GM23338 (cell line): ENCODE results near the gene OTOR. TPM values are rescaled to one million over a fixed set of nuclear protein-coding genes. Genes with fewer than 3 reads are reported as not detected.
A peak's percentile ranks its signal among the peaks of the same experiment; 100 is the strongest.

Experiments
- ATAC-seq: fragments of 200-7000 bp; cut with Tn5 transposase; 3 replicates; pipeline ENCODE4 v1.9.1; 2020
- DNase-seq: peaks from one replicate; pipeline ENCODE4 v3.0.0-alpha.2; 2015; ENCODE audit warnings: low spot score
- H2AFZ ChIP-seq: fragments of 200-600 bp; sonication (generic); 2 replicates; pipeline ENCODE4 v1.8.0; 2016; ENCODE audit warnings: antibody characterized with exemption, mild to moderate bottlenecking, moderate library complexity
- H3F3A ChIP-seq: fragments of 200-600 bp; sonication (generic); replicated peaks from 2 replicates; pipeline ENCODE4 v1.8.0; 2017; ENCODE audit warnings: antibody characterized with exemption, mixed run types, low read depth
- H3K27ac ChIP-seq: fragments of 200-600 bp; sonication (generic); 2 replicates; pipeline ENCODE4 v1.6.1; 2016; ENCODE audit warnings: low read depth
- H3K27me3 ChIP-seq: fragments of 200-600 bp; sonication (generic); 2 replicates; pipeline ENCODE4 v1.8.0; 2016; ENCODE audit warnings: mild to moderate bottlenecking, mixed run types, moderate library complexity; ENCODE audit not compliant: insufficient read depth
- H3K36me3 ChIP-seq: fragments of 200-600 bp; sonication (generic); 2 replicates; pipeline ENCODE4 v1.8.0; 2016; ENCODE audit warnings: mild to moderate bottlenecking; ENCODE audit not compliant: insufficient read depth
- H3K4me1 ChIP-seq: fragments of 200-600 bp; sonication (generic); 2 replicates; pipeline ENCODE4 v1.8.0; 2016; ENCODE audit warnings: mild to moderate bottlenecking, moderate library complexity; ENCODE audit not compliant: insufficient read depth
- H3K4me2 ChIP-seq: fragments of 200-600 bp; sonication (generic); 2 replicates; pipeline ENCODE4 v1.7.1; 2017; ENCODE audit warnings: mixed run types
- H3K4me3 ChIP-seq: fragments of 200-600 bp; sonication (generic); 2 replicates; pipeline ENCODE4 v1.6.1; 2016; ENCODE audit warnings: mixed run types
- H3K79me2 ChIP-seq: fragments of 200-600 bp; sonication (generic); replicated peaks from 2 replicates; pipeline ENCODE4 v1.8.0; 2017; ENCODE audit warnings: mild to moderate bottlenecking; ENCODE audit not compliant: insufficient read depth
- H3K9me2 ChIP-seq: fragments of 200-600 bp; sonication (generic); 2 replicates; pipeline ENCODE4 v1.8.0; 2017; ENCODE audit not compliant: insufficient read depth
- H4K20me1 ChIP-seq: fragments of 200-600 bp; sonication (generic); replicated peaks from 2 replicates; pipeline ENCODE4 v1.8.0; 2017; ENCODE audit warnings: mild to moderate bottlenecking; ENCODE audit not compliant: insufficient read depth
- H3K27ac Mint-ChIP-seq: 2 replicates; pipeline ENCODE4 v1.8.0; 2020; ENCODE audit warnings: inconsistent platforms, mild to moderate bottlenecking, moderate library complexity, mixed read lengths
- H3K27me3 Mint-ChIP-seq: 3 replicates; pipeline ENCODE4 v1.8.0; 2022; ENCODE audit warnings: low read depth, mild to moderate bottlenecking, moderate library complexity, mixed read lengths, inconsistent platforms; ENCODE audit not compliant: insufficient read depth, poor library complexity
- H3K36me3 Mint-ChIP-seq: 3 replicates; pipeline ENCODE4 v1.8.0; 2021; ENCODE audit warnings: low read depth, mild to moderate bottlenecking, inconsistent platforms, moderate library complexity, mixed read lengths
- H3K4me1 Mint-ChIP-seq: 3 replicates; pipeline ENCODE4 v1.8.0; 2020; ENCODE audit warnings: mild to moderate bottlenecking, inconsistent platforms, mixed read lengths
- H3K4me3 Mint-ChIP-seq: 3 replicates; pipeline ENCODE4 v1.8.0; 2021; ENCODE audit warnings: moderate library complexity, mild to moderate bottlenecking, inconsistent platforms, mixed read lengths
- H3K9me3 Mint-ChIP-seq: 3 replicates; pipeline ENCODE4 v1.8.0; 2020; ENCODE audit warnings: moderate library complexity, mild to moderate bottlenecking, inconsistent platforms, mixed read lengths
- JUNB ChIP-seq: IDR thresholded peaks from one replicate; pipeline ENCODE4 v1.6.1; 2016; ENCODE audit warnings: antibody characterized with exemption; ENCODE audit not compliant: unreplicated experiment
- ZNF331 ChIP-seq: fragments of 250-450 bp; sonication (Bioruptor Pico); IDR thresholded peaks from 2 replicates; pipeline ENCODE4 v1.5.0; 2020; ENCODE audit warnings: low read depth, mild to moderate bottlenecking, moderate library complexity
- polyA plus RNA-seq: library from polyadenylated mRNA; unstranded; fragments of >200 nt; fragmentation: Nextera tagmentation; extraction: Ambion mirVana; gene quantifications from 2 replicates; pipeline ENCODE4 v1.2.1, GENCODE V29; 2016
- total RNA-seq: library from RNA; depleted of rRNA; stranded (reverse); fragments of >200 nt; shearing (Covaris generic); gene quantifications from 2 replicates; pipeline ENCODE4 v1.2.3, GENCODE V29; 2014
- TF ChIP-seq, protein P1 (sequence below): fragments of 250-450 bp; sonication (Bioruptor Pico); IDR thresholded peaks from 2 replicates; pipeline ENCODE4 v1.5.0; 2020; ENCODE audit warnings: mild to moderate bottlenecking, moderate library complexity
- TF ChIP-seq, protein P2 (sequence below): IDR thresholded peaks from 2 replicates; pipeline ENCODE4 v1.6.1; 2016; ENCODE audit warnings: antibody characterized with exemption
- TF ChIP-seq, protein P3 (sequence below), 2 experiments: fragments of 200-600 bp in 1 of 2; sonication (generic) in 1 of 2; conservative IDR thresholded peaks; 2 replicates each; pipeline versions ENCODE4 v1.5.1 to v1.6.1; 2016 to 2017; ENCODE audit warnings: antibody characterized with exemption in 2 of 2, low read depth in 2 of 2, mild to moderate bottlenecking in 2 of 2, moderate library complexity in 1 of 2

The OTOR gene
- total and polyA plus RNA-seq, 2 experiments from 2014 or later: not detected

DNA sequence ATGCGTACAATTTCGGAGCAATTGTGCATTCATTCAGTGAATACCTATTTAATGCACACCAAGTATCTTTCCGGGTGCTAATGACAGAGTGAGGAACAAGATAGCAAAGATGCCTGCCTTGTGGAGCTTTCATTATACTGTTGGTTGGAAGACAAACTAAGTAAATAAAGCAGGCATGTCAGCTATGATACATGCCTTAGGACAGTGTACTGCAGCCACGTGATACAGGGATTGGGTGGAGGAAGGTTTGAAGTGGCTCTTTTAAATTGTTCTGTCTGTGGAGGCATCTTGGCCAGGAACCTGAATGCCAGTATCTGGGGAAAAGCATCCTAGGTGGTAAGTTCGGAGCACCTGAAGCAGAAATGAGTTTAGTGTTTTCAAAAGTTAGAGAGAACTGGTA lies 3.0 kb upstream of the OTOR start (continued):
- TF ChIP-seq, protein P1, sequence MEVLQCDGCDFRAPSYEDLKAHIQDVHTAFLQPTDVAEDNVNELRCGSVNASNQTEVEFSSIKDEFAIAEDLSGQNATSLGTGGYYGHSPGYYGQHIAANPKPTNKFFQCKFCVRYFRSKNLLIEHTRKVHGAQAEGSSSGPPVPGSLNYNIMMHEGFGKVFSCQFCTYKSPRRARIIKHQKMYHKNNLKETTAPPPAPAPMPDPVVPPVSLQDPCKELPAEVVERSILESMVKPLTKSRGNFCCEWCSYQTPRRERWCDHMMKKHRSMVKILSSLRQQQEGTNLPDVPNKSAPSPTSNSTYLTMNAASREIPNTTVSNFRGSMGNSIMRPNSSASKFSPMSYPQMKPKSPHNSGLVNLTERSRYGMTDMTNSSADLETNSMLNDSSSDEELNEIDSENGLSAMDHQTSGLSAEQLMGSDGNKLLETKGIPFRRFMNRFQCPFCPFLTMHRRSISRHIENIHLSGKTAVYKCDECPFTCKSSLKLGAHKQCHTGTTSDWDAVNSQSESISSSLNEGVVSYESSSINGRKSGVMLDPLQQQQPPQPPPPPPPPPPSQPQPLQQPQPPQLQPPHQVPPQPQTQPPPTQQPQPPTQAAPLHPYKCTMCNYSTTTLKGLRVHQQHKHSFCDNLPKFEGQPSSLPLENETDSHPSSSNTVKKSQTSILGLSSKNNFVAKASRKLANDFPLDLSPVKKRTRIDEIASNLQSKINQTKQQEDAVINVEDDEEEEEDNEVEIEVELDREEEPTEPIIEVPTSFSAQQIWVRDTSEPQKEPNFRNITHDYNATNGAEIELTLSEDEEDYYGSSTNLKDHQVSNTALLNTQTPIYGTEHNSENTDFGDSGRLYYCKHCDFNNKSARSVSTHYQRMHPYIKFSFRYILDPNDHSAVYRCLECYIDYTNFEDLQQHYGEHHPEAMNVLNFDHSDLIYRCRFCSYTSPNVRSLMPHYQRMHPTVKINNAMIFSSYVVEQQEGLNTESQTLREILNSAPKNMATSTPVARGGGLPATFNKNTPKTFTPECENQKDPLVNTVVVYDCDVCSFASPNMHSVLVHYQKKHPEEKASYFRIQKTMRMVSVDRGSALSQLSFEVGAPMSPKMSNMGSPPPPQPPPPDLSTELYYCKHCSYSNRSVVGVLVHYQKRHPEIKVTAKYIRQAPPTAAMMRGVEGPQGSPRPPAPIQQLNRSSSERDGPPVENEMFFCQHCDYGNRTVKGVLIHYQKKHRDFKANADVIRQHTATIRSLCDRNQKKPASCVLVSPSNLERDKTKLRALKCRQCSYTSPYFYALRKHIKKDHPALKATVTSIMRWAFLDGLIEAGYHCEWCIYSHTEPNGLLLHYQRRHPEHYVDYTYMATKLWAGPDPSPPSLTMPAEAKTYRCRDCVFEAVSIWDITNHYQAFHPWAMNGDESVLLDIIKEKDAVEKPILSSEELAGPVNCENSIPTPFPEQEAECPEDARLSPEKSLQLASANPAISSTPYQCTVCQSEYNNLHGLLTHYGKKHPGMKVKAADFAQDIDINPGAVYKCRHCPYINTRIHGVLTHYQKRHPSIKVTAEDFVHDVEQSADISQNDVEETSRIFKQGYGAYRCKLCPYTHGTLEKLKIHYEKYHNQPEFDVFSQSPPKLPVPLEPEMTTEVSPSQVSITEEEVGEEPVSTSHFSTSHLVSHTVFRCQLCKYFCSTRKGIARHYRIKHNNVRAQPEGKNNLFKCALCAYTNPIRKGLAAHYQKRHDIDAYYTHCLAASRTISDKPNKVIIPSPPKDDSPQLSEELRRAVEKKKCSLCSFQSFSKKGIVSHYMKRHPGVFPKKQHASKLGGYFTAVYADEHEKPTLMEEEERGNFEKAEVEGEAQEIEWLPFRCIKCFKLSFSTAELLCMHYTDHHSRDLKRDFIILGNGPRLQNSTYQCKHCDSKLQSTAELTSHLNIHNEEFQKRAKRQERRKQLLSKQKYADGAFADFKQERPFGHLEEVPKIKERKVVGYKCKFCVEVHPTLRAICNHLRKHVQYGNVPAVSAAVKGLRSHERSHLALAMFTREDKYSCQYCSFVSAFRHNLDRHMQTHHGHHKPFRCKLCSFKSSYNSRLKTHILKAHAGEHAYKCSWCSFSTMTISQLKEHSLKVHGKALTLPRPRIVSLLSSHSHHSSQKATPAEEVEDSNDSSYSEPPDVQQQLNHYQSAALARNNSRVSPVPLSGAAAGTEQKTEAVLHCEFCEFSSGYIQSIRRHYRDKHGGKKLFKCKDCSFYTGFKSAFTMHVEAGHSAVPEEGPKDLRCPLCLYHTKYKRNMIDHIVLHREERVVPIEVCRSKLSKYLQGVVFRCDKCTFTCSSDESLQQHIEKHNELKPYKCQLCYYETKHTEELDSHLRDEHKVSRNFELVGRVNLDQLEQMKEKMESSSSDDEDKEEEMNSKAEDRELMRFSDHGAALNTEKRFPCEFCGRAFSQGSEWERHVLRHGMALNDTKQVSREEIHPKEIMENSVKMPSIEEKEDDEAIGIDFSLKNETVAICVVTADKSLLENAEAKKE: no peak
- TF ChIP-seq ZNF331 (CRISPR knock-in tag): no peak
- TF ChIP-seq, protein P2, sequence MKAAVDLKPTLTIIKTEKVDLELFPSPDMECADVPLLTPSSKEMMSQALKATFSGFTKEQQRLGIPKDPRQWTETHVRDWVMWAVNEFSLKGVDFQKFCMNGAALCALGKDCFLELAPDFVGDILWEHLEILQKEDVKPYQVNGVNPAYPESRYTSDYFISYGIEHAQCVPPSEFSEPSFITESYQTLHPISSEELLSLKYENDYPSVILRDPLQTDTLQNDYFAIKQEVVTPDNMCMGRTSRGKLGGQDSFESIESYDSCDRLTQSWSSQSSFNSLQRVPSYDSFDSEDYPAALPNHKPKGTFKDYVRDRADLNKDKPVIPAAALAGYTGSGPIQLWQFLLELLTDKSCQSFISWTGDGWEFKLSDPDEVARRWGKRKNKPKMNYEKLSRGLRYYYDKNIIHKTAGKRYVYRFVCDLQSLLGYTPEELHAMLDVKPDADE: no peak

- Mint-ChIP-seq H3K36me3 (no peaks in the 10 kb centered on the region), H3K4me1 (peaks cover 15% of the 10 kb centered on the region), H3K27me3 (peaks cover 2% of the 10 kb centered on the region), H3K27ac (no peak overlapping the region), H3K4me3 (no peak overlapping the region), H3K9me3 (no peaks in the 10 kb centered on the region)
- no peaks in the 10 kb centered on the region for H3K27me3 ChIP-seq
- H4K20me1 ChIP-seq: no peaks in the 10 kb centered on the region
- no peak overlapping the region for H2AFZ ChIP-seq
- H3K9me2 ChIP-seq: no peaks in the 10 kb centered on the region
- H3K36me3 ChIP-seq: no peaks in the 10 kb centered on the region
- DNase-seq (peak; percentile 57), ATAC-seq (peak; percentile 90)
- H3K79me2 ChIP-seq: no peaks in the 10 kb centered on the region
- no peaks in the 10 kb centered on the region; the same call in 1 of the 2 replicates for H3K4me1 ChIP-seq
- no peaks in the 10 kb centered on the region for H3F3A ChIP-seq
- H3K4me2 ChIP-seq: no peak overlapping the region
- no peak overlapping the region for H3K4me3 ChIP-seq
- TF ChIP-seq, protein P3, sequence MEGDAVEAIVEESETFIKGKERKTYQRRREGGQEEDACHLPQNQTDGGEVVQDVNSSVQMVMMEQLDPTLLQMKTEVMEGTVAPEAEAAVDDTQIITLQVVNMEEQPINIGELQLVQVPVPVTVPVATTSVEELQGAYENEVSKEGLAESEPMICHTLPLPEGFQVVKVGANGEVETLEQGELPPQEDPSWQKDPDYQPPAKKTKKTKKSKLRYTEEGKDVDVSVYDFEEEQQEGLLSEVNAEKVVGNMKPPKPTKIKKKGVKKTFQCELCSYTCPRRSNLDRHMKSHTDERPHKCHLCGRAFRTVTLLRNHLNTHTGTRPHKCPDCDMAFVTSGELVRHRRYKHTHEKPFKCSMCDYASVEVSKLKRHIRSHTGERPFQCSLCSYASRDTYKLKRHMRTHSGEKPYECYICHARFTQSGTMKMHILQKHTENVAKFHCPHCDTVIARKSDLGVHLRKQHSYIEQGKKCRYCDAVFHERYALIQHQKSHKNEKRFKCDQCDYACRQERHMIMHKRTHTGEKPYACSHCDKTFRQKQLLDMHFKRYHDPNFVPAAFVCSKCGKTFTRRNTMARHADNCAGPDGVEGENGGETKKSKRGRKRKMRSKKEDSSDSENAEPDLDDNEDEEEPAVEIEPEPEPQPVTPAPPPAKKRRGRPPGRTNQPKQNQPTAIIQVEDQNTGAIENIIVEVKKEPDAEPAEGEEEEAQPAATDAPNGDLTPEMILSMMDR (conservative IDR thresholded peaks at IDR 0.05; ENCODE audit: low read depth in 2 of 2): 0 out of 4 replicates have a peak, but pooled peaks of 1 of the 2 experiments have one; percentile 36
- TF ChIP-seq JUNB: no peak
- no peak overlapping the region for H3K27ac ChIP-seq
These were observed 807 bp upstream of the OTOR start for GRCh38 chr20:16747291-16747811.
